HK-2 (cell line): Measurements from ENCODE around the gene MIPOL1.
"Not testable (repeated sequence)": the region's sequence is repeated elsewhere in the genome, so short reads cannot be mapped to it uniquely, and the experiment has no call there.

Experiments used
- DNase-seq: peaks from one replicate; pipeline ENCODE4 v3.0.0-alpha.2; 2018; ENCODE audit not compliant: unreplicated experiment

Gene MIPOL1

DNA sequence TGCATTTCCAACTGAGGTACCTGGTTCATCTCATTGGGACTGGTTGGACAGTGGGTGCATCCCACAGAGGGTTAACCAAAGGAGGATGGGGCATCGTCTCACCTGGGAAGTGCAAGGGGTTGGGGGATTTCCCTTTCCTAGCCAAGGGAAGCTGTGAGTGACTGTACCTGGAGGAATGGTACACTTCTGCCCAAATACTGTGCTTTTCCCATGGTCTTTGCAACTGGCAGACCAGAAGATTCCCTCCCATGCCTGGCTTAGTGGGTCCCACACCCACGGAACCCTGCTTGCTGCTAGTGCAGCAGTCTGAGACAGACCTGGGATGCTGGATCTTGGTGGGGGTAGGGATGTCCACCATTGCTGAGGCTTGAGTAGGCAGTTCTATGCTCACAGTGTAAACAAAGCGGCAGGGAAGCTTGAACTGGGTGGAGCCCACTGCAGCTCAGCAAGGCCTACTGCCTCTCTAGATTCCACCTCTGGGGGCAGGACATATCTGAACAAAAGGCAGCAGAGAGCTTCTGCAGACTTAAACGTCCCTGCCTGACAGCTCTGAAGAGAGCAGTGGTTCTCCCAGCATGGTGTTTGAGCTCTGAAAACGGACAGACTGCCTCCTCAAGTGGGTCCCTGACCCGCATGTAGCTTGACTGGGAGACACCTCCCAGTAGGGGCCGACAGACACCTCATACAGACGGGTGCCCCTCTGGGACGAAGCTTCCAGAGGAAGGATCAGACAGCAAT is 9.7 kb upstream of the MIPOL1 start:
- DNase-seq: not testable (repeated sequence)

DNA sequence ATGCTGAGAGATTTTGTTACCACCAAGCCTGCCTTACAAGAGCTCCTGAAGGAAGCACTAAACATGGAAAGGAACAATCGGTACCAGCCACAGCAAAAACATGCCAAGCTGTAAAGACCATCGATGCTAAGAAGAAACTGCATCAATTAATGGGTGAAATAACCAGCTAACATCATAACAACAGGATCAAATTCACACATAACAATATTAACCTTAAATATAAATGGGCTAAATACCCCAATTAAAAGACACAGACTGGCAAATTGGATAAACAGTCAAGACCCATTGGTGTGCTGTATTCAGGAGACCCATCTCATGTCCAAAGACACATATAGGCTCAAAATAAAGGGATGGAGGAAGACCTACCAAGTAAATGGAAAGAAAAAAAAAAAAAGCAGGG is 8.0 kb upstream of the MIPOL1 start:
- DNase-seq: not testable (repeated sequence)

DNA sequence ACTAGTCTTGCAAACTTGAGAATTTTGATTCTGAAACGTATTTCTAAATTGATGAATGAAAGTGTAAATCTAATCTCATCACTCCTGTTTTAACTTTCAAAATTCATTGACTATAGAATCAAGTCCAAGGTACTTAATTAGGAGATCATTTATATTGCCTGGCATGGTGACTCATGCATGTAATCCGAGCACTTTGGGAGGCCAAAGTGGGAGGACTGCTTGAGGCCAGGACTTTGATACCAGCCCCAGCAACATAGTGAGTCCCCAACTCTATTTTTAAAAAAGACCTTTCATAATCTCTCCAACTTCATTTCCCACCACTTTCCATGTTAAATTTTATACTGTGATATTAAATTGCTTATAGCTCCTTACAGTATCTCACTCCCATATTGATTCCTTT is 3.0 kb upstream of the MIPOL1 start:
- DNase-seq: no peak

DNA sequence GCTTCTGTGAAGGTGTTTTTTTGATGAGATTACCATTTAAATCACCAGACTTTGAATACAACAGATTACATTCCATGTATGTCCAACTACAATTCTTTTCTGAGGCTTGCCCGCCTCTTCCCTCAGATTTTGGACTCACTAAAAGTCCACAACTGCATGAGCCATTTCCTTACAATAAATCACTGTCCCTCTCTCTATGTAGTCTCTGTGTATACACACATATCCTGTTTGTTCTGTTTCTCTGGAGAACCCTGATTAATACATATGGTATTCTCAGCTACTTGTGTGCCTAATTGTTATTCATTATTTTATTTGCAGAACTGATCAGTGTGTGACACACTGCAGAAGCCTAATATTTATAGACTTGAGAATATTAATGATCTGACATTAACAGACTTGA is 2.4 kb upstream of the MIPOL1 start:
- DNase-seq: no peak

DNA sequence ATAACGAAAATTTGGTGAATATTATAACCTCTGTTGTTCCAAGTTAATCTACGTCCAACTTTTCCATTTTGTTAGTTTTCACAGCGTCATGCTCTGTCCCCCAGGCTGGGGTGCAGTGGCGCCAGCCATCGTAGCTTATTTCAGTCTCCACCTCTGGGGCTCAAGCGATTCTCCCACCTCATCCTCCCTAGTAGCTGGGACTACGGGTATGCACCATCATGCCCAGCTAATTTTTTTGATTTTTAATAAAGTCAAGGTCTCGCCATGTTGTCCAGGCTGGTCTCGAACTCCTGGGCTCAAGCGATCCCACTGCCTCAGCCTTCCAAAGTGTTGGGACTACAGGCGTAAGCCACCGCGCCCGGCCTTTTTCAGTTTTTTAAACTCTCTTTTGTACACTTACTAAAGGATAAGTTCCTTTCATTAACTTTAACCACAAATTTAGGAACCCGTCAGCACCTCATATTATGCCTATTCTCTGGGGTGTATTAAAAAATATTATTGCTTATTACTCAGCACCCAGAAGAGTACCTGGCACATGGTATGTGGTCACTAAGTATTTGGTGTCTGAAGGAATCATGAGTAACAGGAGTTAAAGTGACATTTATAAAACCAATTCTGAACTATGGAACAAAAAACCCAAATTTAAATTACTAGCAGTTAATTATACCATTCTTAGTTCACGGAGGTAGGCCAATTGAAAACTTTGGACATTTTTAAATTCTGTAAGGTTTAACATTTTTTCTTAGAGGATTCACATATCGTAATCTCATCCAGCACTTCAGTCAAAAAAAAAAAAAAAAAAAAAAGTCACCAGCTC is 925 bp upstream of the MIPOL1 start:
- DNase-seq: no peak

DNA sequence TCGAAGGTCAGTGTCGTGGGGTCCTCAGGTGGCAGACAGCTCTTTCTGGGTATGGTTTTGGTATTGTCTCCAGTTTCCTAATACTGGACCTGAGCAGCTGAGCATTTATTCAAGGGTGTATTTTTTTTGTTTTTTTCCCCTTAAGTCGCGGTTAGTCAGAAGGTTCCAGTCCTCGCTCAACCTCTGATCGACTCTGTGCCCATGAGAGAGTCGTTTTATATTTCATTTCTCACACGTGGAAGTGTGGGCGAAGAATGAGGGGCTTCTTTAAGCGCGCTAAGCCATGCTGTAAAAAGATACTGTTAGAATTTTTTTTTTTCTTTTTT is 499 bp downstream of the MIPOL1 start:
- no peak for DNase-seq

DNA sequence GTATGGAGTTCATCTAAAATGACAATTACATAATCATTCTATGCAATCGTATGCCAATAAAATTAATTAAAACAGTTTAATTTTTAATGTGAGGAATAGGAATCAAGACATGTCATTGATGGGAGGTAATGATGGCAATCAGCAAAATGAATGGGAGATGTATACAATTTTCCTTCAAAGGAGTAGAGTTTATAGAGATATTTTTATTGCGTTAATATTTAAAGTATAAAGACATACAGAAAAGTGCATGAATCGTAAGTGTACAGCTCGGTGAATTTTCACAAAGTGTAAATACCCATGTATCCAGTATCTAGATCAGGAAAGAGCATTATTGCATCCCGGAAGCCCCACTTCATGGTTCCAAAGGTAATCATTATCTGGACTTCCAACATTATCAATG is 1.2 kb downstream of the MIPOL1 start:
- DNase-seq: no peak

DNA sequence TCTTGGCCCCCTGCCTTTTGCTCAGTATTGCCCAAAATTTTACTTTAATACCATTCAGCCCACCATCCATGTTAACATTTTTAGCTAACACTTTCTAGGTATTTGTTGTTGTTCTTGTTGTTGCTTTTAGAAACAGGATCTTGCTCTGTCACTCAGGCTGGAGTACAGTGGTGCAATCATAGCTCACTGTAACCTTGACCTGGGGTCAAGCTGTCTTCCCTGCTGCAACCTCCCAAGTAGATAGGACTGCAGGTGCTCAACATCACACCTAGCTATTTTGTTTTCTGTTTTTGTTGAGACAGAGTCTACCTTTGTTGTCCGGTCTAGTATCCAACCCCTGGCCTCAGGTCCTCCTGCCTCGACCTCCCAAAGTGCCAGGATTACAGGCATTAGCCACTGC is 4.0 kb downstream of the MIPOL1 start:
- DNase-seq: no peak

DNA sequence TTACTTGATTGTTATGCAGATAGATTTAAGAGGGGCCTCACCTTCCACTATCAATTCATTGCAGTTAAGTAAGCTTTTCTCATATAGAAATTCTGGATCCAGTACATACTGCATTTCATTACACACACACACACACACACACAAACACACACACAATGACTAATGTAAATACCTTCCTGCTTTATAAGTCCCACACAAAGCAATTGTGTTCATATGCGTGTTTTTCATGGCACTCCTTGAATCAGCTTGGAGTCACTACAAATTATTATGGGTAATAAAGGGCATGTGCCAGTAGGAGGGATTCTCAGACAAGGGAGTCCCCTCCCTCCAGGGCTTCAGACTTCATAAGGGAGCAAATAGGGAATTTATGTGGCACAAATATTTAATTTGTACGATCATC is 4.5 kb downstream of the MIPOL1 start:
- DNase-seq: no peak

DNA sequence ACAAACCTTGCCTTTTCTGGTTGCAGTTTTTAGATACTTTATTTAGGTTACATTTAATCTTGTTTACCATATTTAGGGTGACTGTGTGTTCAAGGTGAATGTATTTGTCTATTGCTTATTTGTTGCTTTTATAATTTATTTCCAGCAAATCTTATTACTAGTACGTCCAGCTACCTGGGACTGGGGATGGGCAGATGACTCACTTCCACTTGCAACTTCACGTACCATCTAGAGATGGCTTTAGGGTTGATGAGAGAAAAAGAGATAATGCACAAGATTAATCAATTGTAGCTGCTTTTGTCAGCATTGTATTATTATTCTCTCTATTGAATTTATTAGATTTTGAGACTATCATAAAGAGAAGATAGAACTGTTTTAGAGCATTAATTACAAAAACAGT is 5.1 kb downstream of the MIPOL1 start:
- no peak for DNase-seq

DNA sequence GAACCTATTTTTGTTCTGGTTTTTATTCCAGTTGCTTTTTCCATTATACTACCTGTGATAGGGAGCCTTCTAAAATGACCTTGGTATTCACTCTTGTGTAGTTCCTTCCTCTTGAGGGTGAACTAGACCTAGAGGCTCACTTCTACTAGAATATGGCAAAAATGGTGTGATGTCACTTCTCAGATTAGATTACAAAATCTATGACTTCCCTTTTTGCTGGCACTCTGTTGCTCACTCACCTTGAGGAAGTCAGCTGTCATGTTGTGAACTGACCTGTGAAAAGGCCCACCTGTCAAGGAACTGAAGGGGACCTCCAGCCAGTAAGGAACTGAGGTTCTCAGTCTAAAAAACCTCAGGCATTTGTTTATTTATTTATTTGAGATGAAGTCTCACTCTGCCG is 5.7 kb downstream of the MIPOL1 start:
- no peak for DNase-seq

DNA sequence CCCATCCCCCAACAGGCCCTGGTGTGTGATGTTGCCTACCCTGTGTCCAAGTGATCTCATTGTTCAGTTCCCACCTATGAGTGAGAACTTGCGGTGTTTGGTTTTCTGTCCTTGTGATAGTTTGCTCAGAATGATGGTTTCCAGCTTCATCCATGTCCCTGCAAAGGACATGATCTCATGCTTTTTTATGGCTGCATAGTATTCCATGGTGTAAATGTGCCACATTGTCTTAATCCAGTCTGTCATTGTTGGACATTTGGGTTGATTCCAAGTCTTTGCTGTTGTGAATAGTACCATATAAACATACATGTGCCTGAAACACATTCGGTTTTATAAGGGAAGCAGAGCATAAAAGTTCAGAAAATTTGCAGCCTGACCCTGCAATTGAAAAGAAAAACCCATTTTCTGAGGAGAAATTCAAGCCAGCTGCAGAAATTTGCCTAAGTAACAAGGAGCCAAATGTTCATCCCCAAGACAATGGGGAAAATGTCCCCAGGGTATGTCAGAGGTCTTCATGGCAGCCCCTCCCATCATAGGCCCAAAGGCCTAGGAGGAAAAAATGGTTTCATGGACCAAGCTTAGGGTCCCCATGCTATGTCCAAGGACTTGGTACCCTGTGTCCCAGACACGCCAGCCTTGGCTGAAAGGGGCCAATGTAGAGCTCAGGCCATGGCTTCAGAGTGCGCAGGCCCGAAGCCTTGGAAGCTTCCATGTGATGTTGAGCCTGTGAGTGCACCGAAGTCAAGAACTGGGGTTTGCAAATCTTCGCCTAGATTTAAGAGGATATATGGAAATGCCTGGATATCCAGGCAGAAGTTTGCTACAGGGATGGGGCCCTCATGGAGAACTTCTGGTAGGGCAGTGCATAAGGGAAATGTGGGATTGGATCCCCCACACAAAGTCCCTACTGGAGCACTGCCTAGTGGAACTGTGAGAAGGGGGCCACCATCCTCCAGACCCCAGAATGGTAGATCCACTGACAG is 8.2 kb downstream of the MIPOL1 start:
- not testable (repeated sequence) for DNase-seq

DNA sequence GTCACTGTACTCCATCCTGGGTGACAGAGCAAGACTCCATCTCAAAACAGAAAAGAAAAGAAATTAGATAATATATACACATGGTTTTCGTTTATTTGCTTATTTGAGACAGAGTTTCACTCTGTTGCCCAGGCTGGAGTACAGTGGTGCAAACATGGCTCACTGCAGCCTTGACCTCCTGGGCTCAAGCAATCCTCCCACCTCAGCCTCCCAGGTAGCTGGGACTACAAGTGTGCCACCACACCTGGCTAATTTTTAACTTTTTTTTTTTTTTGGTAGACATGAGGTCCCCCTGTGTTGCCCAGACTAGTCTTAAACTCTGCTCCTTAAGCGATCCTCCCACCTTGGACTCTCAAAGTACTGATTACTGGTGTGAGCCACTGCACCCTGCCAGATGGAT is 11.9 kb downstream of the MIPOL1 start:
- not testable (repeated sequence) for DNase-seq

DNA sequence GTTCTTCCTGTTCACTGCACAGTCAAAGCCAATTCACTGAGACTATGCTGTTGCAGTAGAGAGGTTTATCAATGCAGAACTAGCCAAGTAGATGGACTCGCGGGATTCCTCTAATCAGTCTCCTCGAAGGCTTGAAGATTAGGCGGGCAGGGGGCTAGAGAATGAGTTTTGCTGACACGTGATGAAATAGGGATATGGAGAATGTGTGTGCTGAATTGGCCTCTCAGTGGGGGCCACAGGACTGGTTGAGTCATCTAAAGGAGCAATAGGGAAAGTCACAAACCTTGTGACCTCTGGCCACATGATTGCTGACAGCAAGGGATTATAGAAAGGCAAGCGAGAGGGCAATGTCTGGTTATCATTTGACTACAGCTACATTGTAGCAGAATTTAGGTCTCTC is 12.7 kb downstream of the MIPOL1 start:
- no peak for DNase-seq

DNA sequence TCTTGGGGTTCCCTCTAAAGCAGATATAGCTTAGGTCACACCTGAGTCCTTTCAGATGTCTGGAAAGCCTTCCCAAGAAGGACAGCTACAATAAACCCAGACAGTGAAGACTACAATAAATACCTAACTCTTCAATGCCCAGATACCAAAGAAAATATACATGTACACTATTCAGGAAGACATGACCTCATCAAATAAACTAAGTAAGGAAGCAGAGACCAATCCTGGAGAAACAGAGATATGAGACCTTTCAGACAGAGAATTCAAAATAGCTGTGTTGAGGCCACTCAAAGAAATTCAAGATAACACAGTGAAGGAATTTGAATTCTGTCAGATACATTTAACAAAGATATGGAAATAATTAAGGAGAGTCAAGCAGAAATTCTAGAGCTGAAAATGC is 15.3 kb downstream of the MIPOL1 start:
- DNase-seq: no peak

DNA sequence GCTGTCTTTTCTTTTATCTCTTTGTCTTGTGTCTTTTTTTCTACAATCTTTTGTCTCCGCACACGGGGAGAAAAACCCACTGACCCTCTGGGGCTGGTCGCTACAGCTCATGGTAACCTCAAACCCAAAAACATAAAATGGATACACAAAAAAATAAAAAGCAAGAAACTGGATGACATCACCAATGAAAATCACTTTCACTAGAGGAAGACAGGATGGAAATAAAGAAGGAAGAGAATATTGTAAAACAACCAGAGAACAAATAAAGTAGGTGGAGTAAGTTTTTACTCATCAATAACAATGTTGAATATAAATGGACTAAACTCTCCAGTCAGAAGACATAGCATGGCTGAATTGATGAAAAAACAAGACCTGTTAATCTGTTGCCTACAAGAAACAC is 17.6 kb downstream of the MIPOL1 start:
- DNase-seq: no peak

DNA sequence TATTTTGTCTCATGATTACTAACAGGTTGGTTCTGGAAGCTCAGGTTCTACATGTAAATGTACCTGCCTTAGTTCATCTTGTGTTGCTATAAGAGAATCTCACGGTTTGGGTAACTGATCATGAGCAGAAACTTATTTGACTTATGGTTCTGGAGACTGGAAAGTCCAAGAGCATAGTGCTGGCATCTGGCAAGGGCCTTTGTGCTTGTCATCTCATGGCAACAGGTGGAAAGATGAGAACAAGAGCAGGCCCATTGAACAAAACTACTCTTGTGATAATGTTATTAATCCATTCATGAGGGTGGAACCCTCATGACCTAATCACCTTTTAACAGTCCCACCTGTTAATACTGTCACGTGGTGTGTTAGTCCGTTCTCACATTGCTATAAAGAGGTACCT is 23.3 kb downstream of the MIPOL1 start:
- no peak for DNase-seq

DNA sequence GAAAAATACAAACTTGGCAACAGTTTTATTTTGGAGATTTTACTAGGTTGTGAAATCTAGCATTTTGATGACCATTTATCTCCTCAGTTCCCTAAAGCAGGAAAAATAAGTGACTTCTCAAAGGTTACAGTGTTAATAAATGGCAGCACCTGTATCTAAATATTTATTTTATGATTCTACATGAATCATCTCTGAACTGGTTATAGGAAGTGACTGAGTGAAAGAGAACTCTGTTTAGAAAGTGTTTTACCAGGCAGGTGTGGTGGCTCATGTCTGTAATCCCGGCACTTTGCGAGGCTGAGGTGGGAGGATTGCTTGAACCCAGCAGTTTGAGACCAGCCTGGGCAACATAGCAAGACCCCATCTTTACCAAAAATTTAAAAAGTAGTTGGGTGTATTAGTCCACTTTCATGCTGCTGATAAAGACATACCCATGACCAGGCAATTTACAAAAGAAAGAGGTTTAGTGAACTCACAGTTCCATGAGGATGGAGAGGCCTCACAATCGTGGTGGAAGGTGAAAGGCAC is 26.3 kb downstream of the MIPOL1 start:
- no peak for DNase-seq

DNA sequence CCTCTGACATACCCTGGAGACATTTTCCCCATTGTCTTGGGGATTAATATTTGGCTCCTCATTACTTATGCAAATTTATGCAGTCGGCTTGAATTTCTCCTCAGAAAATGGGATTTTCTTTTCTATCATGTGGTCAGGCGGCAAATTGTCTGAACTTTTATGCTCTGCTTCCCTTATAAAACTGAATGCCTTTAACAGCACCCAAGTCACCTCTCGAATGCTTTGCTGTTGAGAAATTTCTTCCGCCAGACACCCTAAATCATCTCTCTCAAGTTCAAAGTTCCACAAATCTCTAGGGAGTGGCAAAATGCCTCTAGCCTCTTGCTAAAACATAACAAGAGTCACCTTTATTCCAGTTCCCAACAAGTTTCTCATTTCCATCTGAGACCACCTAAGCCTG is 27.9 kb downstream of the MIPOL1 start:
- DNase-seq: not testable (repeated sequence)

DNA sequence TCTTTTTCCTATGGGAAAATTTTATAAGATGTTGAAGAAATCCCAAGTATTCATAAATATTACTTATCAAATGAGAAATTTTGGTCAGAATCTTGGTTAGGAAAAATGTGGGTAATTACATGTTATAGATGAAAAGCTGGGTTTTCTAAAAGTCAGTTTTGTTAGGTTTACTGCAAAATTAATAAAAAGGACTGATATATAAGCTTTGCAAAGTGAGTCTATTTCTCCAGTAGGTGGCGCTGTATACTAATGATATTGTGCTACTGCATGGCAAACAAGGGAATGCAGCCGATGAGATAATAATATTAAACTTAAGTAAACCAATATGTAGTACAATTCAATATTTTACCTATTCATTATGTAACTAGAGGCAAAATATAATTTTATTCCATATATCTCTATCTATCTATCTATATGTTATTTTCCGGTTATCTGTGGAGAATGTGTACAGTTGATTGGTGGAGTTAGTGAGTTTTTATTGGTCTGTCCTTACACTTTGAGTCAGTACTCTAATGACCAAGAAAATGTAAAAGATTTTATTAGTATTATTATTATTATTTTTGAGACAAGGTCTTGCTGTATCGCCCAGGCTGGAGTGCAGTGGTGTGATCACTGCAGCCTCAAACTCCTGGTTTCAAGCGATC is 32.9 kb downstream of the MIPOL1 start:
- no peak for DNase-seq

DNA sequence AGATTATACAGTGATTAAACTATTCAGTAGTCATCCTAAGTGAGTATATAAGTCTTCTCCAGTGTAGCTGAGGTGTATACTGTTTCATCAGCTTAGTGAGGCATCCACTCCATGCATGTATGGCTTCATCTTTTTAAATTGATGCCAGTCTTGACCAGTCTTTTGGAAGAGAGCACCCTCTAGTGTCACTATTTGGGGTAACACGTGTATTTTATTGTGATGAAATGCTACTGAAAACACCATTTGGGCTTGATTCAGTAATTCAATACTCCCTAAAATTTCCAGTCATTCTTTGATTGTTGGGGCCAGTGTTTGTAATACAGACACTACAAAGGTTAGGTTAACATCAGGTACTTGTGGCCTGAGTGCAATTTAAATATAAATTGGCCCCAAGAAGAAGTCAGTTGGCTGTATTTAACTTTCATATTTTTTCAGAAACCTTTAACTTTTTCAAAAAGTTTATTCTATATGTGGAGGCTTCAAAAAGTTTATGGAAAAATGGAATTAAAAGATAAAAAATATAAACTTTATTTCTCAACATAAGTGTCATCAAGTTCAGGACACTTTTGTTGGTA is 35.3 kb downstream of the MIPOL1 start:
- no peak for DNase-seq
